Stimulated activated naive B cell treated with anti-CD40 and anti-IgM and Interleukin-4, amounts not matched to agents 10 μg/mL and 1 μg/mL and 100 μg/mL, for 72 hours (primary cell): Measurements from ENCODE around the gene DIRAS3.
A peak's percentile ranks its signal among the peaks of the same experiment; 100 is the strongest.
"Not testable (repeated sequence)": the region's sequence is repeated elsewhere in the genome, so short reads cannot be mapped to it uniquely, and the experiment has no call there.

Source experiments
- ATAC-seq, 2 donors: fragments of 150-1000 bp; cut with Tn5 transposase; replicated peaks; 2 replicates each; pipeline ENCODE4 v1.10.0; 2021; ENCODE audit warnings: moderate library complexity in 1 of 2
- DNase-seq: peaks from one replicate; pipeline ENCODE4 v3.0.0; 2021
- H3K27ac Mint-ChIP-seq: one replicate; pipeline ENCODE4 v1.8.0; 2022; ENCODE audit warnings: mild to moderate bottlenecking, mixed read lengths
- H3K27me3 Mint-ChIP-seq, 2 donors: one replicate each; pipeline ENCODE4 v1.8.0; 2022; ENCODE audit warnings: mixed read lengths in 2 of 2
- H3K36me3 Mint-ChIP-seq, 2 donors: one replicate each; pipeline ENCODE4 v1.8.0; 2022; ENCODE audit warnings: mixed read lengths in 2 of 2, mild to moderate bottlenecking in 1 of 2
- H3K4me1 Mint-ChIP-seq, 2 donors: one replicate each; pipeline ENCODE4 v1.8.0; 2022; ENCODE audit warnings: mixed read lengths in 2 of 2, mild to moderate bottlenecking in 1 of 2
- H3K4me3 Mint-ChIP-seq, 2 donors: one replicate each; pipeline ENCODE4 v1.8.0; 2022; ENCODE audit warnings: mild to moderate bottlenecking in 2 of 2, mixed read lengths in 2 of 2, moderate library complexity in 1 of 2
- H3K9me3 Mint-ChIP-seq, 2 donors: one replicate each; pipeline ENCODE4 v1.8.0; 2022; ENCODE audit warnings: mixed read lengths in 2 of 2, mild to moderate bottlenecking in 1 of 2

The DIRAS3 gene

DNA sequence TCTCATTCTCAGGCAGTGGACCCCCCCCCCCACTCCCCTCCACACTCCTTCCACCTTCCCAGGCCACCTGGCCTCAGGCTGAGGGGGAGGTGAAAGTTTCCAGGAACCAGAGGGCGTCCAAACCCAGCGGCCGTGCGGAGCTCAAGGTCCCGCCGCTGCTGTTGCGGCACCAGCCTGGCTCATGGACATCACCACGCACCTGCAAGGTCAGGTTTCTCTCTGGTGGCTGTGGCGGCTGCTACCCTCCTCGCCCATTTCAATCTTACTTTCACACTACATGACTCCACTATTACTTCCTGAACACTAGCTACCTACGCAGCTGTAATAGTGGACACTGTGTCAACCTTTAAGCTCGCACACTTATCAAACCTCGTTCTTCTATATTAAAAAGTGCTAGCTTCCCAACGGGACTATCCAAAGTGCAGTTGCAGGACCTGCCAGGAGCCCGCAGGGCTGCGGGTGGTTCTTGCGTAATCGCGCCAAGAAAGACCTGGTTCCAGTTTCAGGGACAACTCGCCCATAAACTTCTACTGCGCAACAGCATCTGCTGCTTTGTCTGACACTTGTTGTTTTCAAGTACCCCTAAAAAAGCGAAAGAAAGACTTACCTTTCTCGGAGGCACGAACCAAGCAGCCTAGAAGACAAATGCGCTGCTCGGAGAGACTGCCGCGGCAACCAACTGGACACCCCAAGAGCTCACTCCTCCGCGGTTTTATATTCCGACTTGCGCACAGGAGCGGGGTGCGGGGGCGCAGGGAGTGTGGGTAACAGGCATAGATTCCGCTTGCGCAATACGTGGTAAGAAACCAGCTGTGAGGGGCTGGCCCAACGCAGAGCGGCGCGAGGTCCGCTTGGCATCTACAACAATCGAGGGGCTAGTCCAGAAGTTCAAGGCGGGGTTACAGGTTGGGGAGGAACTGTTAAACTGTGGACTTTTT is at the start of gene DIRAS3:
Gene DIRAS3, minus strand, starts transcription at position 687 of the 938 bp plus-strand sequence. CDS start 3,330 bp downstream, outside the sequence.
- H3K4me3 Mint-ChIP-seq: peak within 1 kb of the TSS; percentile 55 to 74
- ATAC-seq: peak in 1 of 2 donors; percentile 33

DNA sequence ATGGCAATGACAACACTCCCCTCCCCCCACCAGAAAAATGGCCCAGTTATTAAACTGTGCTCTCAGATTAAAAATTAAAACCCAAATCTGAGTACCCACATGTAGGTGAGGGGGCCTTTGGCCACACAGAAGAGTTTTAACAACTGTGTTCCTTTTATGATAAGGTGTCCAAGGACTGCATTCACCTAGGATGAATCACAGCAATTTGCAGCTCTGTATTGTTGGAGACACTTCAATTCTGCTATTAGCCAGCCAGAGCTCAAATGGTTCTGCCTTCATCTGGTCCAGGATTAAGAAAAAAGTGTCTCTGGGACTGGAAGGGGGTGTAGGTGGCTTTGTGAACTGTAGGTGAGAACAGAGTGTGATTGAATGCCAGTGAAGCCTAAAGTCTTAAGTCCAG is 43.3 kb upstream of the DIRAS3 start:
- no peaks in the 10 kb centered on the region for H3K4me1 Mint-ChIP-seq
- no peak for DNase-seq

More for the DNA sequence above, at the start of gene DIRAS3:
- Mint-ChIP-seq H3K27me3 (peaks cover 19 to 25% of the 10 kb centered on the region in 2 donors), H3K9me3 (peaks cover 0 to 3% of the 10 kb centered on the region in 2 donors), H3K4me1 (peaks cover 4 to 6% of the 10 kb centered on the region in 2 donors), H3K36me3 (no peaks in the 10 kb centered on the region), H3K27ac (no peak within 1 kb of the TSS)
- no peak for DNase-seq

GRCh38 chr1:68087184-68087583 is 36.8 kb upstream of the DIRAS3 start:
- peaks cover 0 to 12% of the 10 kb centered on the region in 2 donors for H3K27me3 Mint-ChIP-seq

More for the DNA sequence above, 43.3 kb upstream of the DIRAS3 start:
- no peak for ATAC-seq
- H3K9me3 Mint-ChIP-seq: no peaks in the 10 kb centered on the region
- H3K36me3 Mint-ChIP-seq: no peaks in the 10 kb centered on the region
- H3K4me3 Mint-ChIP-seq: no peak overlapping the region
- peaks cover under 1 to 20% of the 10 kb centered on the region in 2 donors for H3K27me3 Mint-ChIP-seq
- H3K27ac Mint-ChIP-seq: no peak overlapping the region

DNA sequence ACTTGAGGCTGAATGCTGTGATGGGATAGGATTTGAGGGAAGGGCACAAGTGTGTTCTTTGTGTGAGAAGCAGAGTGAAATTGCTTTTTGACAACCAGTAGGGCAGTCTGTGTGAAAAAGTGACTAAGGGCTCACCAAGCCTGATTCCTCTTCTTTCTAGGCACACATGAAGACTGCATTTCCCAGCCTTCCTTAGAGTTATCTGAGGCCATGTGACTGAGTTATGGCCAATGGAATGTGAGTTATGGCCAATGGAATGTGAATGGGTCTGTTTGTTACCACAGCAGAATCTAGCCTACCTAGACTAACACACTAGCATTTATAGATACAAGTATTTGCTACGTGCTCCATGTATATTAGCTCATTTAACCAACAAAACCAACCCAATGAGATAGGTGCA is 35.3 kb upstream of the DIRAS3 start:
- ATAC-seq: no peak

More at GRCh38 chr1:68087184-68087583, 36.8 kb upstream of the DIRAS3 start:
- no peak for DNase-seq
- H3K27ac Mint-ChIP-seq: no peak overlapping the region
- H3K36me3 Mint-ChIP-seq: no peaks in the 10 kb centered on the region
- ATAC-seq: no peak
- H3K9me3 Mint-ChIP-seq: peaks cover 6% of the 10 kb centered on the region in 2 donors
- H3K4me3 Mint-ChIP-seq: no peak overlapping the region
- no peaks in the 10 kb centered on the region for H3K4me1 Mint-ChIP-seq

GRCh38 chr1:68083686-68084085 is 33.3 kb upstream of the DIRAS3 start:
- Mint-ChIP-seq H3K27me3 (peaks cover 9 to 15% of the 10 kb centered on the region in 2 donors), H3K9me3 (peaks cover 6% of the 10 kb centered on the region in 2 donors), H3K4me1 (no peaks in the 10 kb centered on the region), H3K4me3 (no peak overlapping the region), H3K36me3 (no peaks in the 10 kb centered on the region), H3K27ac (no peak overlapping the region)
- DNase-seq (no peak), ATAC-seq (no peak)

More for the DNA sequence above, 35.3 kb upstream of the DIRAS3 start:
- Mint-ChIP-seq H3K9me3 (peaks cover 6% of the 10 kb centered on the region in 2 donors), H3K27ac (no peak overlapping the region), H3K27me3 (peaks cover 6 to 15% of the 10 kb centered on the region in 2 donors), H3K36me3 (no peaks in the 10 kb centered on the region), H3K4me1 (no peaks in the 10 kb centered on the region), H3K4me3 (no peak overlapping the region)
- no peak for DNase-seq

- Mint-ChIP-seq H3K36me3 (no peaks in the 10 kb centered on the region), H3K27ac (no peak overlapping the region), H3K4me1 (no peaks in the 10 kb centered on the region), H3K4me3 (no peak overlapping the region), H3K9me3 (peaks cover 6 to 10% of the 10 kb centered on the region in 2 donors), H3K27me3 (peaks cover 16 to 20% of the 10 kb centered on the region in 2 donors)
- no peak for ATAC-seq
- DNase-seq: no peak
Measured at GRCh38 chr1:68081775-68082283, 31.4 kb upstream of the DIRAS3 start.

DNA sequence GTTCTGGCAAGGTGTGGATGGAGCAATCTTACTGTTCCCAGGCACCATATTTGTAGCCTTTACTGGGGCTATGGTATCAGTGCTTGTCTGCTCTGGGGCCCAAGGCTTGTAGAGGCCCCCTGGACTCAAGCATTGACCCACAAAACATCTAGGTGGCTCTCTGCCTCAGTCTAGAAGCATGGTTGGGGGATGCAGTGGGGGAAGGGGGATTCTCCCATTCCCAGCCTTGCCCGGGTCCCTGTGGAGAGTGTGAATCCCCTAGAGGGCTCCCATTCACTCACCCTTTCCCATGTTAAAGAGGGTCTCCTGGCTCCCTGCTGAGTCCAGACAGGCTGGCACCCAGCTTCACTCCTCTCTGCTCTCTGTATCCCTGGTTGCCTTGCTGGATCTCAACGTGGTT is 28.2 kb upstream of the DIRAS3 start:
- ATAC-seq (no peak), DNase-seq (no peak)
- Mint-ChIP-seq H3K27ac (no peak overlapping the region), H3K9me3 (peaks cover 11 to 15% of the 10 kb centered on the region in 2 donors), H3K4me1 (no peaks in the 10 kb centered on the region), H3K36me3 (no peaks in the 10 kb centered on the region), H3K4me3 (no peak overlapping the region), H3K27me3 (peaks cover 21 to 25% of the 10 kb centered on the region in 2 donors)

DNA sequence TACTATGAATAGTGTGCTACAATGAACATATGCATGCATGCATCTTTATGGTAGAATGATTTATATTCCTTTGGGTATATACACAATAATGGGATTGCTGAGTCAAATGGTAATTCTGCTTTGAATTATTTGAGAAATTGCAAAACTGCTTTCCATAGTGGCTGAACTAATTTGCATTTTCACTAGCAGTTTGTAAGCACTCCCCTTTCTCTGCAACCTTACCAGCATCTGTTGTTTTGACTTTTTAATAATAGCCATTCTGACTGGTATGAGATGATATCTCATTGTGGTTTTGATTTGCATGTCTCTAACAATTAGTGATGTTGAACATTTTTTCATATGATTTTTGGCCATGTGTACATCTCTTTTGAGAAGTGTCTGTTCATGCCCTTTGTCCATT is 24.0 kb upstream of the DIRAS3 start:
- DNase-seq: no peak
- peaks cover 6 to 9% of the 10 kb centered on the region in 2 donors for H3K9me3 Mint-ChIP-seq
- no peaks in the 10 kb centered on the region for H3K4me1 Mint-ChIP-seq
- ATAC-seq: no peak
- no peaks in the 10 kb centered on the region for H3K36me3 Mint-ChIP-seq
- H3K27ac Mint-ChIP-seq: no peak overlapping the region
- H3K27me3 Mint-ChIP-seq: peaks cover 19 to 25% of the 10 kb centered on the region in 2 donors
- H3K4me3 Mint-ChIP-seq: no peak overlapping the region

- no peak for DNase-seq
- H3K4me1 Mint-ChIP-seq: no peaks in the 10 kb centered on the region
- peaks cover 0 to 11% of the 10 kb centered on the region in 2 donors for H3K27me3 Mint-ChIP-seq
- peaks cover 0 to 1% of the 10 kb centered on the region in 2 donors for H3K9me3 Mint-ChIP-seq
- H3K4me3 Mint-ChIP-seq: no peak overlapping the region
- no peaks in the 10 kb centered on the region for H3K36me3 Mint-ChIP-seq
- ATAC-seq: no peak
- H3K27ac Mint-ChIP-seq: no peak overlapping the region
Measured at GRCh38 chr1:68065766-68066165, 15.3 kb upstream of the DIRAS3 start.

DNA sequence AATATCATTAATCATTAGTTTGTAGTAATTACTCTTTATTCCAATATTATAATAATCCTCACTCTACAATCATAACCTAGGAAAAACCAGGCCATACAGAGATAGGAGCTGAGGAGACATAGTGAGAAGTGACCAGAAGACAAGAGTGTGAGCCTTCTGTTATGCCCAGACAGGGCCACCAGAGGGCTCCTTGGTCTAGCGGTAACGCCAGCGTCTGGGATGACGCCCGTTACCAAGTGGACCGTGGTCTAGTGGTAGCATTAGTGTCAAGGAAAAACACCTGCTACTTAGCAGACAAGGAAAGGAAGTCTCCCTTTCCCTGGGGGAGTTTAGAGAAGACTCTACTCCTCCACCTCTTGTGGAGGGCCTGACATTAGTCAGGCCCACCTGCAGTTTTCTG is 7.6 kb upstream of the DIRAS3 start:
- H3K4me3 Mint-ChIP-seq, DNase-seq, H3K4me1 Mint-ChIP-seq, H3K36me3 Mint-ChIP-seq, ATAC-seq, H3K9me3 Mint-ChIP-seq, H3K27ac Mint-ChIP-seq: not testable (repeated sequence)
- H3K27me3 Mint-ChIP-seq: peaks cover 0 to 18% of the 10 kb centered on the region in 2 donors

- Mint-ChIP-seq H3K4me1 (no peaks in the 10 kb centered on the region), H3K4me3 (no peak overlapping the region), H3K27ac (no peak overlapping the region), H3K36me3 (no peaks in the 10 kb centered on the region), H3K9me3 (no peaks in the 10 kb centered on the region), H3K27me3 (peaks cover 0 to 18% of the 10 kb centered on the region in 2 donors)
- DNase-seq (no peak), ATAC-seq (no peak)
Measured at GRCh38 chr1:68057564-68057963, 7.1 kb upstream of the DIRAS3 start.

DNA sequence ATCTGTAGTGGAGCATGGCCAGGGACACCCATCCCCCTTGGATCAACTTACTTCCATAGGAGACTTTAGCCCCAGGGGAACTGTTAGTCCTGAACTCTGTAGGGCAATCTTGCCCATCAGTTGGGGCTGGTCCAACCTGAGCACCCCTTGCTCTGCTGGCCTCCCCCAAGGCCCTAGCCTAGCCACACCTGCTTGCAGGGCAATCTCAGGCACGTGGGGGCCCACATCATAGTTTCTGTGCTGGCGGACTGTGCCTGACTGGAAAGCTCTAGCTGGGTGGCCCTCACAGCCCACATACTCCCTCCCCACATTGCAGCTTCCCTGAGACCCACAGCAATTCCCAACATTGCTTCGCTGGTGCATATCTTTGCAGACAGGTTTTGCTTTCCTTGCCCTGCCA is 6.6 kb upstream of the DIRAS3 start:
- Mint-ChIP-seq H3K27ac (no peak overlapping the region), H3K36me3 (no peaks in the 10 kb centered on the region), H3K27me3 (peaks cover 0 to 18% of the 10 kb centered on the region in 2 donors), H3K9me3 (no peaks in the 10 kb centered on the region), H3K4me1 (no peaks in the 10 kb centered on the region), H3K4me3 (no peak overlapping the region)
- DNase-seq (no peak), ATAC-seq (no peak)

- Mint-ChIP-seq H3K27me3 (peaks cover 15 to 25% of the 10 kb centered on the region in 2 donors), H3K4me3 (no peak overlapping the region), H3K36me3 (no peaks in the 10 kb centered on the region), H3K4me1 (peaks cover 4 to 6% of the 10 kb centered on the region in 2 donors), H3K27ac (no peak overlapping the region), H3K9me3 (peaks cover 0 to 2% of the 10 kb centered on the region in 2 donors)
- DNase-seq (no peak), ATAC-seq (no peak)
Measured at GRCh38 chr1:68051475-68051874, 1.0 kb upstream of the DIRAS3 start.

DNA sequence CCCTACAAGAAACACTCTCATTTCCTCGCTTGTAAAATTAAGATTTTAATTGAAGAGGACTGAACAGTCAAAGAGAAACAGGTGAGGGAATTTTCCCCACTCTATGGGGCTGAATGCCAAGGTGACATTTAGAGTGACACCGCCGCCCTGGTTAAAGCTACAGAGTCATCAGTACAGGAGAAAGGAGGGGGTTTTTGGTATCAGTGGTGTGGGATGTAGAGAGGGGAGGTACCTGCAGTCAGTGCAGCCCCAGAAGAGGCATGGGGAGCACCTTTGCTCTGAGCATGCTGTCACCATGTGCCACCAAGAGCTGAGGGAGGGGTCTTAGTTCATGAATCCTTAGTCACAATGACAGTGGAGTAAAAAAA is 2.8 kb downstream of the DIRAS3 start:
- peaks cover 0 to 3% of the 10 kb centered on the region in 2 donors for H3K9me3 Mint-ChIP-seq
- H3K4me1 Mint-ChIP-seq: peaks cover 4 to 6% of the 10 kb centered on the region in 2 donors
- DNase-seq (peak; percentile 11), ATAC-seq (peak; percentile 85 to 91)
- H3K4me3 Mint-ChIP-seq: no peak overlapping the region
- peak overlapping the region; percentile 44 for H3K27ac Mint-ChIP-seq
- H3K27me3 Mint-ChIP-seq: peaks cover 18 to 19% of the 10 kb centered on the region in 2 donors
- H3K36me3 Mint-ChIP-seq: no peaks in the 10 kb centered on the region
